Measurements from ENCODE around the gene ABTB2. TPM values are rescaled to one million over a fixed set of nuclear protein-coding genes. Genes with fewer than 3 reads are reported as not detected.
"Not testable (repeated sequence)": the region's sequence is repeated elsewhere in the genome, so short reads cannot be mapped to it uniquely, and the experiment has no call there.

ABTB2 gene
- polyA plus RNA-seq, 1 donor (not counting 4 experiments of a cell fraction or from before 2014, with no cell fraction given): 1.0 TPM

DNA sequence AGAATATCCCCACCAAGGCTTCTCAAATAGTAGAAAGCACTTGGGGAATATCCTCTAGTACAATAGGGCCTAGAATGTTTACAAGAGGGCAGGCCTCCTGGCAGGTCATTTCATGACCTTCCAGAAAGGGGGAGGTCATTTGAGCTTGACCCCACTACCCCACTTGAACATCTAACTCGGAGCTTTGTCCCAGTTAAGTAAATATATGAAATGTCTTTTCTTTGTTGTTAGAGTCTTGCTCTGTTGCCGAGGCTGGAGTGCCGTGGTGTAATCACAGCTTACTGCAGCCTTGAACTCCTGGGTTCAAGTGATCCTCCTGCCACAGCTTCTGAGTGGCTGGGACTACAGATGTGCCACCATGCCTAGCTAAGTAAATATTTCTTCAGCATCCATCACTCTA, 108.4 kb downstream of the ABTB2 start:
- FAIRE-seq: no peak
- H3K4me2 ChIP-seq (ENCODE audit: control insufficient read depth, extremely low read depth, insufficient read depth, low read depth, low read length): no peak overlapping the region
- H3K9ac ChIP-seq (ENCODE audit: control insufficient read depth, extremely low read depth, insufficient read depth, low read length): no peak overlapping the region
- H3K27ac ChIP-seq (ENCODE audit: control insufficient read depth, insufficient read depth, low read length): no peak overlapping the region
- H3K27me3 ChIP-seq (ENCODE audit: control insufficient read depth, extremely low read depth, insufficient read depth, low read length): no peaks in the 10 kb centered on the region
- H3K4me3 ChIP-seq (ENCODE audit: control insufficient read depth in 2 of 3, extremely low read depth in 1 of 3, insufficient read depth in 2 of 3, low read depth in 1 of 3, low read length in 3 of 3): no peak overlapping the region
- H4K20me1 ChIP-seq (ENCODE audit: control insufficient read depth, extremely low read depth, insufficient read depth, low read length): peaks cover 2% of the 10 kb centered on the region
- DNase-seq (ENCODE audit: low read depth, low spot score): no peak
- H3K79me2 ChIP-seq (ENCODE audit: control insufficient read depth, insufficient read depth, low read length): no peaks in the 10 kb centered on the region
- H2AFZ ChIP-seq (ENCODE audit: control insufficient read depth, low read length): no peak overlapping the region
- no peaks in the 10 kb centered on the region for H3K36me3 ChIP-seq (ENCODE audit: control insufficient read depth in 2 of 2, extremely low read depth in 1 of 2, insufficient read depth in 2 of 2, low read length in 2 of 2)
- H3K4me1 ChIP-seq (ENCODE audit: control insufficient read depth, extremely low read depth, insufficient read depth, low read length): peaks cover 38% of the 10 kb centered on the region
- no peaks in the 10 kb centered on the region for H3K9me3 ChIP-seq (ENCODE audit: control insufficient read depth, low read depth, low read length)
- no peaks in the 10 kb centered on the region for H3K9me1 ChIP-seq (ENCODE audit: control insufficient read depth, extremely low read depth, insufficient read depth, low read length)
- no peak for TF ChIP-seq EZH2 (IDR thresholded peaks at IDR 0.05; ENCODE audit: low read length)
- TF ChIP-seq, protein P1, sequence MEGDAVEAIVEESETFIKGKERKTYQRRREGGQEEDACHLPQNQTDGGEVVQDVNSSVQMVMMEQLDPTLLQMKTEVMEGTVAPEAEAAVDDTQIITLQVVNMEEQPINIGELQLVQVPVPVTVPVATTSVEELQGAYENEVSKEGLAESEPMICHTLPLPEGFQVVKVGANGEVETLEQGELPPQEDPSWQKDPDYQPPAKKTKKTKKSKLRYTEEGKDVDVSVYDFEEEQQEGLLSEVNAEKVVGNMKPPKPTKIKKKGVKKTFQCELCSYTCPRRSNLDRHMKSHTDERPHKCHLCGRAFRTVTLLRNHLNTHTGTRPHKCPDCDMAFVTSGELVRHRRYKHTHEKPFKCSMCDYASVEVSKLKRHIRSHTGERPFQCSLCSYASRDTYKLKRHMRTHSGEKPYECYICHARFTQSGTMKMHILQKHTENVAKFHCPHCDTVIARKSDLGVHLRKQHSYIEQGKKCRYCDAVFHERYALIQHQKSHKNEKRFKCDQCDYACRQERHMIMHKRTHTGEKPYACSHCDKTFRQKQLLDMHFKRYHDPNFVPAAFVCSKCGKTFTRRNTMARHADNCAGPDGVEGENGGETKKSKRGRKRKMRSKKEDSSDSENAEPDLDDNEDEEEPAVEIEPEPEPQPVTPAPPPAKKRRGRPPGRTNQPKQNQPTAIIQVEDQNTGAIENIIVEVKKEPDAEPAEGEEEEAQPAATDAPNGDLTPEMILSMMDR (optimal IDR thresholded peaks at IDR 0.05 in 1 of 3, IDR thresholded peaks at IDR 0.05 in 1 of 3, conservative IDR thresholded peaks at IDR 0.05 in 1 of 3; ENCODE audit: extremely low read depth in 1 of 3, insufficient read depth in 2 of 3, low read length in 3 of 3): no peak
- dilution Hi-C loops (cut with MboI; ENCODE audit: extremely low pct_ligation_motif_present, low sequenced_read_pairs): no loop called here

DNA sequence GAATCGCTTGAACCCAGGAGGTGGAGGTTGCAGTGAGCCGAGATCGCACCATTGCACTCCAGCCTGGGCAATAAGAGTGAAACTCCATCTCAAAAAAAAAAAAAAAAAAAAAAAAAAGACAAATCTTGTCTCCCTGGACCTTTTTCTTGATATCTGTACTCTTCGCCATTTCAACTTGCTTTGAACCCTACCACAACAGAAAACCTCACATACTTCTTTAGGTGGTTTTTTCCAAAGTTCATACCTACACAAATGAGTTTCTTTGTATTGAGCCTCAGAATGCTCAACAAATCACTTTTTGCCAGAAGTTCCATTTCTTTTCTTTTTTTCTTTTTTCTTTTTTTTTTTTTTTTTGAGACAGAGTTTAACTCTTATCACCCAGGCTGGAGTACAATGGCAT, 111.3 kb downstream of the ABTB2 start:
- H4K20me1 ChIP-seq (ENCODE audit: control insufficient read depth, extremely low read depth, insufficient read depth, low read length); dilution Hi-C loops (cut with MboI; ENCODE audit: extremely low pct_ligation_motif_present, low sequenced_read_pairs); FAIRE-seq; H3K9me1 ChIP-seq (ENCODE audit: control insufficient read depth, extremely low read depth, insufficient read depth, low read length); H3K4me3 ChIP-seq (ENCODE audit: control insufficient read depth in 2 of 3, extremely low read depth in 1 of 3, insufficient read depth in 2 of 3, low read depth in 1 of 3, low read length in 3 of 3); H2AFZ ChIP-seq (ENCODE audit: control insufficient read depth, low read length); H3K27me3 ChIP-seq (ENCODE audit: control insufficient read depth, extremely low read depth, insufficient read depth, low read length); H3K79me2 ChIP-seq (ENCODE audit: control insufficient read depth, insufficient read depth, low read length); H3K9ac ChIP-seq (ENCODE audit: control insufficient read depth, extremely low read depth, insufficient read depth, low read length); H3K9me3 ChIP-seq (ENCODE audit: control insufficient read depth, low read depth, low read length); H3K36me3 ChIP-seq (ENCODE audit: control insufficient read depth in 2 of 2, extremely low read depth in 1 of 2, insufficient read depth in 2 of 2, low read length in 2 of 2); H3K27ac ChIP-seq (ENCODE audit: control insufficient read depth, insufficient read depth, low read length); DNase-seq (ENCODE audit: low read depth, low spot score); H3K4me2 ChIP-seq (ENCODE audit: control insufficient read depth, extremely low read depth, insufficient read depth, low read depth, low read length): not testable (repeated sequence)
- H3K4me1 ChIP-seq (ENCODE audit: control insufficient read depth, extremely low read depth, insufficient read depth, low read length): peaks cover 58% of the 10 kb centered on the region

DNA sequence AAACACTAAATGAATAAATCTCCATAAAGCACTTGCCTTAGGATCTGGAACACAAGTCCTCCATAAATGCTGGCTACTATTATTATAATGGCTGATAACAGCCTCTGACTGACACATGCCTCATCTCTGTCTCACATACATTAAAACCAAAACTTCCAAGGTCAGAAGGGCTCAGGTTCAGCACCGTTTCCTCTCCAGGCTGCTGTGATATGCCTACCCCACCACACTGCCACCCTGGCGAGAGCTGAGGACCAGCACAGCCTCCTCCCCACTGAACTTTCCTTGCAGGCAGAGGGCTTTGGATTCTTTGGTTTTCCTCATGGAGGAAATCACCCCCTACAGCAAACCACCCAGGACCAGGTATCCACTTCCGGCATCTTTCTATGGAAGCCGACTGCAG, 112.8 kb downstream of the ABTB2 start:
- no peaks in the 10 kb centered on the region for H3K27me3 ChIP-seq (ENCODE audit: control insufficient read depth, extremely low read depth, insufficient read depth, low read length)
- H3K9ac ChIP-seq (ENCODE audit: control insufficient read depth, extremely low read depth, insufficient read depth, low read length): no peak overlapping the region
- H3K27ac ChIP-seq (ENCODE audit: control insufficient read depth, insufficient read depth, low read length): no peak overlapping the region
- no peaks in the 10 kb centered on the region for H3K9me3 ChIP-seq (ENCODE audit: control insufficient read depth, low read depth, low read length)
- no peaks in the 10 kb centered on the region for H3K9me1 ChIP-seq (ENCODE audit: control insufficient read depth, extremely low read depth, insufficient read depth, low read length)
- no peaks in the 10 kb centered on the region for H4K20me1 ChIP-seq (ENCODE audit: control insufficient read depth, extremely low read depth, insufficient read depth, low read length)
- H3K36me3 ChIP-seq (ENCODE audit: control insufficient read depth in 2 of 2, extremely low read depth in 1 of 2, insufficient read depth in 2 of 2, low read length in 2 of 2): no peaks in the 10 kb centered on the region
- H3K4me2 ChIP-seq (ENCODE audit: control insufficient read depth, extremely low read depth, insufficient read depth, low read depth, low read length): no peak overlapping the region
- TF ChIP-seq EZH2 (IDR thresholded peaks at IDR 0.05; ENCODE audit: low read length): no peak
- TF ChIP-seq, protein P1 (optimal IDR thresholded peaks at IDR 0.05 in 1 of 3, IDR thresholded peaks at IDR 0.05 in 1 of 3, conservative IDR thresholded peaks at IDR 0.05 in 1 of 3; ENCODE audit: extremely low read depth in 1 of 3, insufficient read depth in 2 of 3, low read length in 3 of 3): no peak
- H3K4me1 ChIP-seq (ENCODE audit: control insufficient read depth, extremely low read depth, insufficient read depth, low read length): peaks cover 44% of the 10 kb centered on the region
- DNase-seq (ENCODE audit: low read depth, low spot score): no peak
- H3K79me2 ChIP-seq (ENCODE audit: control insufficient read depth, insufficient read depth, low read length): no peaks in the 10 kb centered on the region
- no peak for FAIRE-seq
- H3K4me3 ChIP-seq (ENCODE audit: control insufficient read depth in 2 of 3, extremely low read depth in 1 of 3, insufficient read depth in 2 of 3, low read depth in 1 of 3, low read length in 3 of 3): no peak overlapping the region
- dilution Hi-C loops (cut with MboI; ENCODE audit: extremely low pct_ligation_motif_present, low sequenced_read_pairs): no loop called here
- no peak overlapping the region for H2AFZ ChIP-seq (ENCODE audit: control insufficient read depth, low read length)

Data from keratinocyte (primary cell).